D721Med (cell line): ENCODE measurements around the gene C19orf67.

Experiments
- DNase-seq: peaks from one replicate; pipeline ENCODE4 v3.0.0; 2011; ENCODE audit warnings: low spot score; ENCODE audit not compliant: insufficient read length
- FAIRE-seq: peaks from 2 replicates; lab custom pipeline; 2011; peaks lifted over from hg19 to GRCh38; lab: Jason Lieb, UNC
- CTCF ChIP-seq: IDR thresholded peaks from 2 replicates; pipeline ENCODE4 v1.5.1; 2012; ENCODE audit warnings: mild to moderate bottlenecking, control low read depth; ENCODE audit not compliant: insufficient read depth; ENCODE audit errors: missing control alignments

C19orf67 gene

GRCh38 chr19:14119644-14120496 lies 34.3 kb upstream of the C19orf67 start:
- no peak for TF ChIP-seq CTCF
- DNase-seq (no peak), FAIRE-seq (no peak)

- FAIRE-seq (no peak), DNase-seq (no peak)
Measured at GRCh38 chr19:14119146-14119545, 33.6 kb upstream of the C19orf67 start.

GRCh38 chr19:14118165-14119051 lies 32.8 kb upstream of the C19orf67 start:
- no peak for TF ChIP-seq CTCF
- DNase-seq (no peak), FAIRE-seq (no peak)

More at GRCh38 chr19:14119146-14119545, 33.6 kb upstream of the C19orf67 start:
- no peak for TF ChIP-seq CTCF

- no peak for FAIRE-seq
- TF ChIP-seq CTCF, result no peak
- peak; percentile 92 for DNase-seq
Measured at GRCh38 chr19:14117668-14118164, 32.1 kb upstream of the C19orf67 start, which contains the start of gene PRKACA. Gene PRKACA (minus strand): TSS chr19:14117762. CDS start chr19:14117547, 215 bp downstream.

- DNase-seq (no peak), FAIRE-seq (no peak)
- TF ChIP-seq CTCF, result no peak
Measured at GRCh38 chr19:14116918-14117578, 31.5 kb upstream of the C19orf67 start.

- FAIRE-seq, result no peak
- no peak for DNase-seq
- no peak for TF ChIP-seq CTCF
Measured at GRCh38 chr19:14116525-14116917, 30.9 kb upstream of the C19orf67 start.
